ENCODE results near the gene BOLA3.

DNA sequence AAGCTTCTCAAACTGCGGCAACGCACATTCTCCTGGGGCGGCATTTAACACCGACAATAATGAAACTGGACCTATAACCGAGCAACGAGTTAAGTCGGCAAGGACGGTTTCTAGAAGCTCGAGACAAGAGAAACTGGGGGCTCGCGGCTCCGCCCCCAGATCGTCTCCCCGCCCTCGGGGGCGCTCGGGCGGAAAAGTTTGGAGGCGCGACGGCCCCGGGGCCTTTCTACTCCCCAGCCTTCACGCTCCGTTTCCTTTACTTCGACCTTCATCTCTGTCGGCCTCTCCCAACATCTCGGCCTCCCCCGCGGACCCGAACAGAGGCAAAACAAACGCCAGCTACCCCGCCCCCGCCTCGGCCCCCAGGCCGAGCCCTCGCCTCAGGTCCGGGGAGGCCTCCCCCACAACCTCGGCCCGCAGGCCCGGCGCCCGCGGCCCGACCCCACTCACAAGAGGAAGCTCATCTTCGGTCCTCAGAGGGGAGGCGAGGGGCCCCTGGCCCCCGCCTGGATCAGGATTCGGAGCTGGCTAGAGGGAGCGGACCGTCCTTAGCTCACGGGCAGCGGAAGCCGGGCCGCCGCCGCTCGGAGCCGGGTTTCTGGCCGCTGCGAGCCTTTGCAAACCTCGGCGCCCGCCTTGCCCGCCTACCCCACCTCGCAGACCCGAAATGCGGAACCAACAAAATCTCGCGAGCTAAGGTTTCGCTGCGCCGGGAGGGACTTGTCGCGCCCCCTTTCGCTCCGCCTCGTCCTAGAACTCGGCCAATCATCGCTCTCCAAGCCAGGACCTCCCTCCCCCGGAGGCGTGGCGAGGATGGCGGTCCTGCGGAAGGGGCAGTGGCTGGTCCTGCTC, 30.7 kb upstream of the BOLA3 start, which contains the start of gene MOB1A:
- TF ChIP-seq POLR2AphosphoS5 (IDR thresholded peaks at IDR 0.05; ENCODE audit: low read depth, low read length): peak; percentile 71; the same call in 1 of the 2 replicates
- TF ChIP-seq POLR2A (IDR thresholded peaks at IDR 0.05; ENCODE audit: low read depth, low read length): peak; percentile 88
- TF ChIP-seq TAF1 (IDR thresholded peaks at IDR 0.05; ENCODE audit: low read depth, low read length): peak; percentile 95
- no peak for TF ChIP-seq SPI1 (IDR thresholded peaks at IDR 0.05; ENCODE audit: low read depth, low read length)
